WTC11 (cell line): ENCODE data around the gene INHBB. TPM values are rescaled to one million over a fixed set of nuclear protein-coding genes. Genes with fewer than 3 reads are reported as not detected.

Experiments
- ATAC-seq: fragments of 200-7000 bp; cut with Tn5 transposase; 2 replicates; pipeline ENCODE4 v1.10.0; 2021; ENCODE audit warnings: mild to moderate bottlenecking, moderate library complexity
- CTCF ChIA-PET: fragments of 300-600 bp; sonication (Branson Sonifier 250); formaldehyde crosslinking; loops from one replicate; lab custom pipeline; 2021; ENCODE audit warnings: antibody characterized with exemption; lab: Charles Lee
- POLR2A ChIA-PET: fragments of 350-600 bp; sonication (Branson Sonifier 250); formaldehyde crosslinking; loops from one replicate; lab custom pipeline; 2021; ENCODE audit warnings: antibody characterized with exemption; lab: Charles Lee
- DNase-seq: peaks from one replicate; pipeline ENCODE4 v3.0.0; 2021; ENCODE audit warnings: low spot score
- H3K27ac Mint-ChIP-seq: 2 replicates; pipeline ENCODE4 v1.8.0; 2021; ENCODE audit warnings: mixed read lengths
- H3K27me3 Mint-ChIP-seq: 2 replicates; pipeline ENCODE4 v1.8.0; 2021; ENCODE audit warnings: low read depth, mild to moderate bottlenecking, moderate library complexity, mixed read lengths
- H3K36me3 Mint-ChIP-seq: 2 replicates; pipeline ENCODE4 v1.8.0; 2021; ENCODE audit warnings: mixed read lengths
- H3K4me1 Mint-ChIP-seq: 2 replicates; pipeline ENCODE4 v1.8.0; 2022; ENCODE audit warnings: mixed read lengths
- H3K4me3 Mint-ChIP-seq: 2 replicates; pipeline ENCODE4 v1.8.0; 2021; ENCODE audit warnings: mild to moderate bottlenecking, moderate library complexity, mixed read lengths
- H3K9me3 Mint-ChIP-seq: 2 replicates; pipeline ENCODE4 v1.8.0; 2021; ENCODE audit warnings: mixed read lengths
- CBFB ChIP-seq: sonication (generic); formaldehyde crosslinking; IDR thresholded peaks from 2 replicates; pipeline ENCODE4 v1.8.1; 2022; ENCODE audit warnings: mild to moderate bottlenecking, low read depth, missing genetic modification reagents
- ELF4 ChIP-seq: sonication (generic); formaldehyde crosslinking; IDR thresholded peaks from 2 replicates; pipeline ENCODE4 v1.8.1; 2022; ENCODE audit warnings: low read depth, mild to moderate bottlenecking, moderate library complexity, missing genetic modification reagents
- ESRRA ChIP-seq: sonication (generic); formaldehyde crosslinking; IDR thresholded peaks from 2 replicates; pipeline ENCODE4 v1.8.1; 2022; ENCODE audit warnings: mild to moderate bottlenecking, missing genetic modification reagents, borderline replicate concordance
- RELA ChIP-seq: sonication (generic); formaldehyde crosslinking; IDR thresholded peaks from 2 replicates; pipeline ENCODE4 v1.8.1; 2022; ENCODE audit warnings: missing genetic modification reagents, mild to moderate bottlenecking, borderline replicate concordance
- SMAD4 ChIP-seq: sonication (generic); formaldehyde crosslinking; IDR thresholded peaks from 2 replicates; pipeline ENCODE4 v1.8.0; 2022; ENCODE audit warnings: mild to moderate bottlenecking, missing genetic modification reagents
- SP1 ChIP-seq: sonication (generic); formaldehyde crosslinking; conservative IDR thresholded peaks from 2 replicates; pipeline ENCODE4 v1.8.1; 2022; ENCODE audit warnings: missing genetic modification reagents
- TEAD4 ChIP-seq: sonication (generic); formaldehyde crosslinking; IDR thresholded peaks from 2 replicates; pipeline ENCODE4 v1.8.0; 2022; ENCODE audit warnings: mild to moderate bottlenecking, missing genetic modification reagents
- TP53 ChIP-seq: sonication (generic); formaldehyde crosslinking; IDR thresholded peaks from 2 replicates; pipeline ENCODE4 v1.8.1; 2023; ENCODE audit warnings: mild to moderate bottlenecking, missing genetic modification reagents
- ZNF219 ChIP-seq: sonication (generic); formaldehyde crosslinking; IDR thresholded peaks from 2 replicates; pipeline ENCODE4 v1.8.0; 2023; ENCODE audit warnings: missing genetic modification reagents, mild to moderate bottlenecking, borderline replicate concordance
- ZNF232 ChIP-seq: sonication (generic); formaldehyde crosslinking; IDR thresholded peaks from 2 replicates; pipeline ENCODE4 v1.8.0; 2022; ENCODE audit warnings: mild to moderate bottlenecking, missing genetic modification reagents
- ZNF396 ChIP-seq: fragments of 250-450 bp; sonication (Bioruptor Pico); IDR thresholded peaks from 2 replicates; pipeline ENCODE4 v1.8.0; 2021; ENCODE audit warnings: mild to moderate bottlenecking, moderate library complexity, borderline replicate concordance
- ZNF416 ChIP-seq: fragments of 250-450 bp; sonication (Bioruptor Pico); IDR thresholded peaks from 2 replicates; pipeline ENCODE4 v1.9.0; 2021; ENCODE audit warnings: mild to moderate bottlenecking, inconsistent platforms
- total RNA-seq: library from RNA; stranded (reverse); gene quantifications from 3 replicates; pipeline ENCODE4 v1.2.3, GENCODE V29; 2021
- TF ChIP-seq, protein P1 (sequence below): sonication (generic); formaldehyde crosslinking; IDR thresholded peaks from 2 replicates; pipeline ENCODE4 v1.8.1; 2023; ENCODE audit warnings: mild to moderate bottlenecking, moderate library complexity, missing genetic modification reagents
- TF ChIP-seq, protein P2 (sequence below): sonication (generic); formaldehyde crosslinking; IDR thresholded peaks from 2 replicates; pipeline ENCODE4 v1.8.0; 2022; ENCODE audit warnings: mild to moderate bottlenecking, missing genetic modification reagents
- TF ChIP-seq, protein P3 (sequence below): sonication (generic); formaldehyde crosslinking; conservative IDR thresholded peaks from 2 replicates; pipeline ENCODE4 v1.8.1; 2023; ENCODE audit warnings: mild to moderate bottlenecking, low read depth, missing genetic modification reagents, moderate library complexity
- TF ChIP-seq, protein P4 (sequence below): fragments of 250-450 bp; sonication (Bioruptor Pico); conservative IDR thresholded peaks from 2 replicates; pipeline ENCODE4 v1.9.0; 2021; ENCODE audit warnings: mild to moderate bottlenecking

Gene INHBB
- total RNA-seq, 1 experiment from 2014 or later: 0.26 TPM

DNA sequence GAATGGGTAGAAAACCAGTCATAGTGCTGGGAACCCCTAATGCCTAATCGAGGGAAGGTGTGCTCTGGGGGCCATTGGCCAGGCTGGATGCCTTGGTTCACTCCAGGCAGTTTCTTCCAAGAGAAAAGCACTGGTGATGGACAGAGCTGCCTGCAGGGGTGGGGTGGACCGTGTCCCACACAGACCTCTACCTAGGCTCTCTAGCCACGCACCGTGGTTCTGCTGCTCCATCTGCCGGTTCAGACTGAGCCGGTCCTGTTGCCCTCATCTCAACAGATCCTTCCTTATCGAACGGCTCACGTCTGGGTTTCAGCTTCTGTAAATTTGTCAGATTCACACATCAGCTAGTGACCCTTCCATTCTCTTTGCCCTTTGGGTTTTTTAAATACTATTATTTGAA, 46.9 kb upstream of the INHBB start:
- TF ChIP-seq, protein P1, sequence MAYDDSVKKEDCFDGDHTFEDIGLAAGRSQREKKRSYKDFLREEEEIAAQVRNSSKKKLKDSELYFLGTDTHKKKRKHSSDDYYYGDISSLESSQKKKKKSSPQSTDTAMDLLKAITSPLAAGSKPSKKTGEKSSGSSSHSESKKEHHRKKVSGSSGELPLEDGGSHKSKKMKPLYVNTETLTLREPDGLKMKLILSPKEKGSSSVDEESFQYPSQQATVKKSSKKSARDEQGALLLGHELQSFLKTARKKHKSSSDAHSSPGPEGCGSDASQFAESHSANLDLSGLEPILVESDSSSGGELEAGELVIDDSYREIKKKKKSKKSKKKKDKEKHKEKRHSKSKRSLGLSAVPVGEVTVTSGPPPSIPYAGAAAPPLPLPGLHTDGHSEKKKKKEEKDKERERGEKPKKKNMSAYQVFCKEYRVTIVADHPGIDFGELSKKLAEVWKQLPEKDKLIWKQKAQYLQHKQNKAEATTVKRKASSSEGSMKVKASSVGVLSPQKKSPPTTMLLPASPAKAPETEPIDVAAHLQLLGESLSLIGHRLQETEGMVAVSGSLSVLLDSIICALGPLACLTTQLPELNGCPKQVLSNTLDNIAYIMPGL (CRISPR knock-in tag): no peak
- TF ChIP-seq SP1 (CRISPR knock-in tag): no peak
- no peak for TF ChIP-seq ZNF396 (CRISPR knock-in tag)
- no peak for TF ChIP-seq SMAD4 (CRISPR knock-in tag)
- no peak for TF ChIP-seq ZNF416 (CRISPR knock-in tag)
- TF ChIP-seq, protein P2, sequence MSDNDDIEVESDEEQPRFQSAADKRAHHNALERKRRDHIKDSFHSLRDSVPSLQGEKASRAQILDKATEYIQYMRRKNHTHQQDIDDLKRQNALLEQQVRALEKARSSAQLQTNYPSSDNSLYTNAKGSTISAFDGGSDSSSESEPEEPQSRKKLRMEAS (CRISPR knock-in tag): no peak
- POLR2A ChIA-PET: no interaction called here
- ATAC-seq: no peak
- Mint-ChIP-seq H3K27ac (no peak overlapping the region), H3K4me1 (peaks cover 5% of the 10 kb centered on the region), H3K27me3 (peaks cover 4% of the 10 kb centered on the region), H3K4me3 (no peak overlapping the region), H3K36me3 (peaks cover 6% of the 10 kb centered on the region; the same call in 1 of the 2 replicates), H3K9me3 (no peaks in the 10 kb centered on the region)
- CTCF ChIA-PET: interaction anchor here (0.5 to 2.7 kb wide), 5 partner anchors 14 to 179 kb away, joined by 4 to 10 read pairs (median 5); no protein-coding TSS in a partner anchor
- DNase-seq: no peak

DNA sequence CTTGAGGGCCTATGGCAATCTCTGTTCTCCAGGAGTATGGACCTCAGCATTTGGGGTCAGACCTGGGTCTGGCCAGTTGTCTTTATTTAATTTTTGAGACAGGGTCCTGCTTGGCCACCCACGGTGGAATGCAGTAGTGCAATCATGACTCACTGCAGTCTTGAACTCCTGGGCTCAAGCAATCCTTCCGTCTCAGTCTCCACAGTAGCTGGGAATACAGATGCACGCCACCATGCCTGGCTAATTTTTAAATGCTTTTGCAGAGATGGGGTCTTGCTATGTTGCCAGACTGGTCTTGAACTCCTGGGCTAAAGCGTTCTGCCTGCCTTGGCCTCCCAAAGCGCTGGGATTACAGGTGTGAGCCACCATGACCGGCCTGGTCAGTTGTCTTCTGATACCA, 46.4 kb upstream of the INHBB start:
- H3K4me1 Mint-ChIP-seq: 0 out of 2 replicates have a peak, but pooled peaks cover 4% of the 10 kb centered on the region
- H3K36me3 Mint-ChIP-seq: peaks cover 6% of the 10 kb centered on the region; the same call in 1 of the 2 replicates
- no peaks in the 10 kb centered on the region for H3K9me3 Mint-ChIP-seq
- TF ChIP-seq ELF4 (CRISPR knock-in tag): no peak
- TF ChIP-seq, protein P3, sequence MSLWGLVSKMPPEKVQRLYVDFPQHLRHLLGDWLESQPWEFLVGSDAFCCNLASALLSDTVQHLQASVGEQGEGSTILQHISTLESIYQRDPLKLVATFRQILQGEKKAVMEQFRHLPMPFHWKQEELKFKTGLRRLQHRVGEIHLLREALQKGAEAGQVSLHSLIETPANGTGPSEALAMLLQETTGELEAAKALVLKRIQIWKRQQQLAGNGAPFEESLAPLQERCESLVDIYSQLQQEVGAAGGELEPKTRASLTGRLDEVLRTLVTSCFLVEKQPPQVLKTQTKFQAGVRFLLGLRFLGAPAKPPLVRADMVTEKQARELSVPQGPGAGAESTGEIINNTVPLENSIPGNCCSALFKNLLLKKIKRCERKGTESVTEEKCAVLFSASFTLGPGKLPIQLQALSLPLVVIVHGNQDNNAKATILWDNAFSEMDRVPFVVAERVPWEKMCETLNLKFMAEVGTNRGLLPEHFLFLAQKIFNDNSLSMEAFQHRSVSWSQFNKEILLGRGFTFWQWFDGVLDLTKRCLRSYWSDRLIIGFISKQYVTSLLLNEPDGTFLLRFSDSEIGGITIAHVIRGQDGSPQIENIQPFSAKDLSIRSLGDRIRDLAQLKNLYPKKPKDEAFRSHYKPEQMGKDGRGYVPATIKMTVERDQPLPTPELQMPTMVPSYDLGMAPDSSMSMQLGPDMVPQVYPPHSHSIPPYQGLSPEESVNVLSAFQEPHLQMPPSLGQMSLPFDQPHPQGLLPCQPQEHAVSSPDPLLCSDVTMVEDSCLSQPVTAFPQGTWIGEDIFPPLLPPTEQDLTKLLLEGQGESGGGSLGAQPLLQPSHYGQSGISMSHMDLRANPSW (CRISPR knock-in tag): no peak
- TF ChIP-seq, protein P4, sequence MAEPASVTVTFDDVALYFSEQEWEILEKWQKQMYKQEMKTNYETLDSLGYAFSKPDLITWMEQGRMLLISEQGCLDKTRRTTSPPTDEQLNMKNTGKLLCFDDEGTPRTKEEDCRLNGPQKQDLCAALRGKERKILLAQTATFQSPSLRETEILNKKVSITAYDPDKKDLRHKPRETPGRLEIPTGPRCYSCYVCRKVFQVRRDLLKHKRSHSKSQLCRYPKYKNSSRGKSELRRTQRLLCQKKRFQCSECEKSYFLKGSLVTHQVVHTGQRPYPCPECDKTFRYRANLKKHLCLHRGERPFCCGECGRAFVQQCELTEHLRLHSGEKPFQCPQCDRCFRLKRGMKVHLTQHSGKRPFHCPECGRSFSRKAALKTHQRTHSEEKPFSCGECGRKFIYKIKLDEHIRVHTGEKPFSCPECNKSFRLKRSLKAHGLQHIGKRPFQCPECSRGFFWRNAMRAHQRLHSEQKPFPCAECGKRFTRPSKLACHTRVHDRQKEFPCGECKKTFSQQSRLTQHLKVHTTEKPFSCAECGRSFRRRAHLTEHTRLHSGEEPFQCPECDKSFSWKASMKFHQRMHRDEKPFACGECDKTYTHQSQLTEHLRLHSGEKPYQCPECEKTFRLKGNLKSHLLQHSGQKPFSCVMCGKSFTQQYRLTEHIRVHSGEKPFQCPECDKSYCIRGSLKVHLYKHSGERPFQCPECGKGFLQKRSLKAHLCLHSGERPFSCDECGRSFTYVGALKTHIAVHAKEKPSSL (CRISPR knock-in tag): no peak
- TF ChIP-seq ZNF416 (CRISPR knock-in tag): no peak
- TF ChIP-seq ZNF232 (CRISPR knock-in tag): no peak
- no peak for TF ChIP-seq ZNF219
- no peak for TF ChIP-seq ESRRA (CRISPR knock-in tag)
- no peak for TF ChIP-seq CBFB (CRISPR knock-in tag)
- TF ChIP-seq RELA: no peak
- TF ChIP-seq TP53: no peak
- peaks cover 4% of the 10 kb centered on the region for H3K27me3 Mint-ChIP-seq
- POLR2A ChIA-PET: no interaction called here
- DNase-seq (no peak), ATAC-seq (no peak)
- no peak overlapping the region for H3K4me3 Mint-ChIP-seq
- CTCF ChIA-PET: interaction anchor here (1.3 to 2.7 kb wide), 3 partner anchors 16 to 124 kb away, joined by 4 to 10 read pairs (median 5); no protein-coding TSS in a partner anchor
- H3K27ac Mint-ChIP-seq: no peak overlapping the region

DNA sequence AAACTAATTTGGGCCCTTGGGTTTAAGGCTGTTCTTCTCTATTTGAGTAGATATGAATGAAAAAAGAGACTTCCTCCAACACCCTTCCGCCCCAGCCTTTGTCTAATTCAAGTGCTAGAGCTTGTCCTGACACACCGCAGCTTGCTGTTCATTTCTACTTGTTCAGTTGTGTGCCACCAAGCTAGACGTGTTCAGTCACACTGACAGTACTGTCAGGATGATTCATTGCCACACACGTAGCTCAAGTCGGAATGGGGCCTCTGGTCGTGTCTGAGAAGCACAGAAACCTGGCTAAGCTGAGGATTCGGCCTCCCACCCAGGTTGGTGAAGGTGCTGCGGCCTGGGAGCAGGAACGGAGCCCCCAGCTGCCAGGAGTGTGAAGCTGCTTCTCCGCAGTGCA, 45.6 kb upstream of the INHBB start:
- POLR2A ChIA-PET: no interaction called here
- H3K4me3 Mint-ChIP-seq: no peak overlapping the region
- H3K9me3 Mint-ChIP-seq: no peaks in the 10 kb centered on the region
- DNase-seq: no peak
- no peak for TF ChIP-seq TEAD4 (CRISPR knock-in tag)
- TF ChIP-seq, all 79 proteins: peak for 0
- Mint-ChIP-seq H3K36me3 (peaks cover 6% of the 10 kb centered on the region; the same call in 1 of the 2 replicates), H3K27me3 (peaks cover 4% of the 10 kb centered on the region), H3K4me1 (0 out of 2 replicates have a peak, but pooled peaks cover 4% of the 10 kb centered on the region), H3K27ac (peak overlapping the region; percentile 5; the same call in 1 of the 2 replicates)
- no peak for ATAC-seq
- CTCF ChIA-PET: interaction anchor here (1.6 to 2.6 kb wide), 4 partner anchors 13 to 93 kb away, joined by 5 to 12 read pairs (median 6); no protein-coding TSS in a partner anchor
